ENCODE data around the gene NEURL1.

The NEURL1 gene

DNA sequence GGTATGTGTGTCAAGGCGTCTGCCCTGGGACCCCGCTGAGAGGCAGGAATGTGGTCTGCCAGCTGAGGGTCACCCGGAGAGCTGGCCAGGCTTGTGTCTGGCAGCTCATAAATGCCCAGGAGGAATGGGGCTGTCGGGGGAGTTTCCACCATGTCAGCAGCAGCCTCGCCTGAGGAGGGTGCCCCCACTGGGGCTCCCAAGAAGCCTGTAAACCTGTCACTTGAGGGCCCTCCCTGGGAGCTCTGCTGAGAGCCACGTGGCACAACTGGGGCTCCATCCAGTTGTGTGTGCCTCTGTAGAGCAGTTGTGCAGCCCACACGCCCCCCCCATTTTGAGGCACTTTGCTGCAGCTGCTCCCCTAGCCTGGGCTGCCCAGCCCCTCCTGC lies 70.6 kb downstream of the NEURL1 start:
- no peak for DNase-seq (ENCODE audit: low read depth in 2 of 2)

DNA sequence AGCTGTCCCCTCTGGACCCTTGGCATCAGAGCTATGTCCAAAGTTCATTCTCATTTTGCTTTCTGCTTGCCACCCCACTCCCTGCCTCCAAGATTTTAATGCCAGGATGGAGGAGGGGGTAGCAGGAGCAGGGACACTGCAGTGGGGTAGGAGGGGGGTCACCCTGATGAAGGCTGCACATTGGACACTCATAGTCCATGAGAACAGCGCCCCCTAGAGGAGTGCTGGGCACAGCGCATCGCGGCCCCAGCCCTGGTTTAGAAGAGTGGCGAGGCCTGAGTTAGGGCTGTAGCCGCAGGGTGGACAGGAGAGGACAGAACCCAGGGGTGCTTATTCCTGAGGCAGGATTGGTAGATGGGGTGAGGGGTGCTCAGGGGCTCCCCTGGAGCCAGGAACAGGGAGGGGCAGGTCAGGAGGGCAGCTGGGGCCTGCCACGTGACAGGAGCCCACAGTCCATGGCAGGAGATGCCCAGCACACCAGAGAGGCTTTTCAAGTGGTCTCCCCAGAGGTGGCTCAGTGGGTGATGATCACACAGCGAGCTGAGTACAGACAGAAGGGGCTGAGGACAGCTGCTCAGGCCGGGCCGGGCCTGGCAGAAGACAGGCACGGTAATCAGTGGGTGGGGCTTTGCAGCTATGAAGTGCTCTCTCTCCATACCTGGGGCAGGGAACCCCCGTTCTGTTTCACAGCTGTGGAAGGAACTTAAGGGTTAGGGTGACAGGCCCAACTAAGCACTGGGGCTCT lies 71.4 kb downstream of the NEURL1 start:
- no peak for DNase-seq (ENCODE audit: low read depth in 2 of 2)

DNA sequence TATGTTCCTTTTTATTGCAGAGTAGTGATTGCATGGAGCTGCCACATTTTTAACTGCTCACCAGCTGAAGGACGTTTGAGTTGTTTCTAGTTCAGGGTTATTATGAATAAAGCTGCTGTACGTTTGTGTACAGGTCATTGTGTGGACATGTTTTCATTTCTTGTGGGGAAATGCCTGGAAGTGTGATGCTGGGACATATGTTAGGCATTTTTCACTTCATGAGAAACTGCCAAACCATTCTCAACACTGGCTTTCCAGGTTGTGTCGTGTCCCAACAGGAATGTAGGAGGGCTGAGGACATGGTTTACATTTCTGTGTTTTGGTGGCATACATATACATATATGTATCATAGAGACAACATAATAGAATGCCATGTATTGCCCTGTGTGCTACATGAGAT lies 73.0 kb downstream of the NEURL1 start:
- no peak for DNase-seq (ENCODE audit: low read depth in 2 of 2)

DNA sequence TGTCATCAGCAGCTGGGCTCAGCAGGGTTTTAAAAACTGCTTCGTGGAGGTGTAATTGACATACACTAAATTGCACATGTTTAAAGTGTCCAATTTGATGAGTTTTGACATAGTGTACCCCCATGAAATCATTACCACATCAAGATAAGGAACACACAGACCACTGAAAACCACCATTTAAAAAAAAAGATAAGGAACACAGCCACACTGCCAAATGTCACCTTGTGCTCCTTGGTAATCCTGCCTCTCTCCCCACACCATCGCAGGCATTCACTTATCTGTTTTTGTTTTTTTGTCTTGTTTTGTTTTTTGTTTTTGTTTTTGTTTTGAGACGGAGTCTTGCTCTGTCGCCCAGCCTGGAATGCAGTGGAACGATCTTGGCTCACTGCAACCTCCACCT lies 75.0 kb downstream of the NEURL1 start:
- no peak for DNase-seq (ENCODE audit: low read depth in 2 of 2)

DNA sequence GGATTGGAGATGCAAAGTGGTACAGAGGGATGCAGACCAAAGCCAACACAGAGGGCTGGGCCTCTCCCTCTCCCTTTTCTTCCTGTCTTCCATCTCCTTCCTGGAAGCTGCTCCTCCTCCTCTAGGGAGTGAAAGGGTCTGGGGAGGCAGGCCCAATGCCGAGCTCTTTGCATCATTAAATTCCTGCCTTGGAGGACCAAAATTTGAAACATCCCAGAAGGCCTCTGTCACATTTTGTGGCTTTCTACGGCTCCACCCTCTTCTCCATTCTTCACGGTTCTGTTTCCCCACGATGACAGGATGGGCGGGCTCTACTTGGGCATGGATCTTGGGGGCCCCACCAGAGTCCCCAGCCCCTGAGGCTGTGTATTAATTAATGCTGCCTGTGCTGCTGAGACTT lies 76.4 kb downstream of the NEURL1 start:
- DNase-seq (ENCODE audit: low read depth in 2 of 2) = no peak

DNA sequence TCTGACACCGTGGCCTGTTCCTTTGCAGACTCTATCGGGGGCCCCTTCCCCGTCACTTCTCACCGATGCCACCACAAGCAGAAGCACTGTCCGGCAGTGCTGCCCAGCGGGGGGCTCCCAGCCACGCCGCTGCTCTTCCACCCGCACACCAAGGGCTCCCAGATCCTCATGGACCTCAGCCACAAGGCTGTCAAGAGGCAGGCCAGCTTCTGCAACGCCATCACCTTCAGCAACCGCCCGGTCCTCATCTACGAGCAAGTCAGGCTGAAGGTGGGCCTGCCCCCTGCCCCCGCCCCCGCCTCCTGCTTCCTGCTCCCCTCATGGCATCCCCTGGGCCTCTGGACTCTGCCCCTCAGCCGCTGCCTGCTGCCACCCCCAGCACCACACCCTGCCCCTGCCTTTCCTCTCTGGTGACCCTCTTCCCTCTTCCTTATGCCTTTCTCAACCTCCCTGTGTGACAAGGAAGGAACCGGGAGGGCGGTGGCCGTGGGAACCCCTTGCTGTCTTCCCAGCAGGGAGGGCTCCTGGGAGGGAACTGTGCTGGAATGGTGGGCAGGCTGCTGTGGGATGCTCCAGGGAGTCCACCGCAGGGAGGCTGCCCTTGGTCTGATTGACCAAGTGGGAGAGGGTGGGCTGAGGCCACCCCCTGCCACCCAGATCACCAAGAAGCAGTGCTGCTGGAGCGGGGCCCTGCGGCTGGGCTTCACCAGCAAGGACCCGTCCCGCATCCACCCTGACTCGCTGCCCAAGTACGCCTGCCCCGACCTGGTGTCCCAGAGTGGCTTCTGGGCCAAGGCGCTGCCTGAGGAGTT lies 77.5 kb downstream of the NEURL1 start:
- DNase-seq (ENCODE audit: low read depth in 2 of 2) = no peak

DNA sequence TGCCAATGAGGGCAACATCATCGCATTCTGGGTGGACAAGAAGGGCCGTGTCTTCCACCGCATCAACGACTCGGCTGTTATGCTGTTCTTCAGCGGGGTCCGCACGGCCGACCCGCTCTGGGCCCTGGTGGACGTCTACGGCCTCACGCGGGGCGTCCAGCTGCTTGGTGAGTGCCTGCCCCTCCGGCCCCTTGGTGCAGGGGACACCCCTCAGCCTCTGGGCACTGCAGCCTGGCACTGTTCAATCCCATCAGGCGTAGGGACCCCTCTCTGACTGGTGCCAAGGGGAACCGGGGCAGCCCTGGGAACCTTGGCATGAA lies 78.1 kb downstream of the NEURL1 start:
- DNase-seq (ENCODE audit: low read depth in 2 of 2) = no peak

DNA sequence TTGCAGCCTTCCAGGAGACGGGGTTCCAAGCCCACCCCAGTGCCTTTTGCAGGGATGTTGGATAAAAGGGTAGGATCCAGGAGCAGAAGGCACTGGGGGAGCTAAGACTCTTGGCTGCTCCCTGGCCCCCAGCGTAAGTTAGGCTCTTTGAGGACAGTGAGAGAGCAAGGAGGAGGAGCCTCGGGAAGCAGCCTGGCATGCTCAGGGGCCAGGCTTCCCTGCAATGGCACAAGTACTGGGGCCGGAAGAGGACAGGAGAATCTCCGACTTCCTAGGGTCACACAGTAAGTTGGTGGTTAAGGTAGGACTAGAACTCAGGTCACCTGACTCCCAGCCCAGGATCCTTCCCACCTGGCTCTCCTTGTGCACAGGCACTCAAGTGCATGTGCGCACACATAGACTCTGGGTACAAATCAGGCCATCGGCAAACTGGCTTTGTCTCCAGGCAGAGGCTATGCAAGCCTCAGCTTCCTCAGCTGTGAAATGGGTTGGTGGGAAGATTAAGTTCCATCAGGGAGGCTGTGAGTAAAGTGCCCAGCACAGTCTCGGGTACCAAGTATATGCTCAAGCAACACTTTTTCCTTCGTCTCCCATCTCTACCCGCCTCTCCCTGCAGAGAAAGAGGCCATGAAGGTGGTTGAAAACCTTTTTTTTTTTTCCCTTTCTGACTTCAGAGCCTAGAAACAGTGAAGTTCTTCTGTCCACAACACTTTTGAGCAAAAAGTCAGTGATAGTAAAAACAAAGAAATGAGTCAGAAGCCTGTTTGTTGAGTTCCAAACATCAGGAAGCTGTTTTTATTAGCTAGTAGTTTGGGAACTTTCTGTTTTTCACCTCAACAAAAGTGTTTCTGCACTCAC lies 79.1 kb downstream of the NEURL1 start:
- no peak for DNase-seq (ENCODE audit: low read depth in 2 of 2)

DNA sequence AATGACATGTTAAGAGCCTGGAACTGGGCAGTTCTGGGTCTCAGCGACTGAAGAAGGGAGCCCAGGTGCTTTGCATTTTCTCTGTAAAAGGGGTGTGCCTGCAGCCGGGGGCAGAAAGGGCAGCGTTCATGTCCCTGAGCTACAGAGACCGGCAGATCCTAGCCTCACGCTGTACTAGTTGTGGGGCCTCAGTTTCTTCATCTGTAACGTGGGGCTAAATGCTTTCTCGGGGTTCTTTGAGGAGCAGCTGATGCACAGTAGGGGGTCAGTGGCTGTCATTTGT lies 79.6 kb downstream of the NEURL1 start:
- DNase-seq (ENCODE audit: low read depth in 2 of 2) = no peak

DNA sequence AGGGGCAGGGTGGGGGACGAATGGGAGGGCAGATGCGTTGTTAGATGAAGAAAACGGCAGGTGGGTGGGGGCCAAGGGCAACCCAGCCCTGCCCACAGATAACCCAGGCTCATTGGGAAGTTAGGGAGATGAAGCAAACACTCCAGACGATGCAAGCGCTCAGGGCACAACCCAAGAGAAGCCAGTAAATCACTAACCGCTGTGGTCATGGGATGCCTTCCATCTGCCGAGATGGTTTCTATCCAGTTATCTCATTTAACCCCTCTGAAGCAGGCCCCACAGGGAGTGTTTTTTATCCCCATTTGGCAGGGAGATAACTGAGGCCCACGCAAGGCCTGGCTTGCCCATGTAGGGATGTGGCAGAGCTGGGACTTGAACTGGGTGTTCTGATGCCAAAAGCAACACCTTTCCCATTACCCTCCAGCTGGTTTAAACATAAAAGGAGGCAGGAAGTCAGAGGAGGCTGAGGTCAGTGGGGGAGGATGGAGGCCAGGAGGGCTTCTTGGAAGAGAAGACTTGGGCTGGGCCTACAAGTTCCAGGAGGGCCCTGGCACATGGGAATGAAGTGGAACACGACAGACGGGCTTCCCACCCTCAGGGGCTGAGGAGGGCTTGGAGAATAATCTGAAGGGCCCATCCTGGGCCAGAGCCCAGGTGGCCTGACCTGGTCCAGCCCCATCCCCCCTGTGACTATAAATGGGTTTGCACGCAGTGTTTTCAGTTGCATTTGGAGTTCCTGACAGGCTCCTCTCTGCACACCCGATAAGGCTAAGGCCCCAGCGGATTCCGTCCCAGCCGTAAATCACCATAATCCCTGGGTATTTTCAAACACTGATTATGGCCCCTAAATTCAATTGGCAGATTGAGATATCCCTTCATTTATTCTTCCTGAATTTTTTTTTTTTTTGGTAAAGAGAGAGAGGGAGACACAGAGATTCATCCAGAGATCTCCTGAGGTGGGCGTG lies 80.9 kb downstream of the NEURL1 start:
- DNase-seq (ENCODE audit: low read depth in 2 of 2) = no peak

DNA sequence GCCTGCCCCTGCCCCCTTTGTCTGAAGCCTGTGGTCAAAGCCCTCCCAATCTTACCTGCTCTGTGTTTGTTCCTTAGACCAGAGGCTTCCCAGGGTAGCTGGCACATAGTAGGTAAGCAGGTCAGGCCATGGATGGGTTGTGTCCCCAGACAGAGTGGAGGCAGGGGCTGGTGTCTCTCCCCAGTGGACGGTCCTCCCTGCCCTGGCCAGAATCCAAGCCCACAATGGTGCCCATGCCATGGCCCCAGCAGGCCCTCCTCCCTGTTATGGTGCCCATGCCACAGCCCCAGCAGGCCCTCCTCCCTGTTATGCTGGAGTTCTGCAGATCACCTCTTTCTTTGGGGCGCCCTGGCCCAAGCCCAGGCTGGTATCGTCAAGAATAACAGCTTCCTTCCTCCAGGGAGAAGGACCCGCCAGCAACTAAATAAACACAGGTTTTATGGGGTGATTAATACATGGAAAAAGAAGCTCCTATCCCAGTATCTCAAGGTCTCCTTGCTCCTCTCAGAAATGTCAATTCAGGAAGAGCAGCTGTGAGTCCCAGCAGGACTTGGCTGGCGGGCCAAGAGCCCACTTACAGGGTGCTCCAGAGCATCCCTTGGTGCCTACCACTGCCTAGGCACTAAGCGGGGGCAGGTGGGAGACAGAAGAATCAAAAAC lies 82.0 kb downstream of the NEURL1 start:
- no peak for DNase-seq (ENCODE audit: low read depth in 2 of 2)

DNA sequence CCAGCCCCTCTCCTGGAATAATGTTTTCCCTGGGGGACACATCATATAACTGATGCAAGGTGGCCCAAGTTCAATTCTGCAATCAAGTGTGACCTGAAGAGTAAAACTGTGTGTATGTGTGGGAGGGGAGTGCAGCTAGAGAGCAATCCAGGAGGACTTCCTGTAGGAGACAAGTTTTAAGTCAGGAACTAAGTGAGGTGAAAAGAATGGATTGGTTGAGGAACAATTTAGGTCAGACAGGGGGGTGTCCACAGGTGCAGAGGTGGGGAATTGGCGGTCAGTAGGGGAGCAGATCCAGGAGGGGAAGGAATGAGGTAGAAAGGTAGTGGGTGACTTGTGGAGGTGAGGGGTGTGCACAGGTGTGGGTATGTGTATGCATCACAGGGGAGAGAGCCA lies 82.6 kb downstream of the NEURL1 start:
- no peak for DNase-seq (ENCODE audit: low read depth in 2 of 2)

DNA sequence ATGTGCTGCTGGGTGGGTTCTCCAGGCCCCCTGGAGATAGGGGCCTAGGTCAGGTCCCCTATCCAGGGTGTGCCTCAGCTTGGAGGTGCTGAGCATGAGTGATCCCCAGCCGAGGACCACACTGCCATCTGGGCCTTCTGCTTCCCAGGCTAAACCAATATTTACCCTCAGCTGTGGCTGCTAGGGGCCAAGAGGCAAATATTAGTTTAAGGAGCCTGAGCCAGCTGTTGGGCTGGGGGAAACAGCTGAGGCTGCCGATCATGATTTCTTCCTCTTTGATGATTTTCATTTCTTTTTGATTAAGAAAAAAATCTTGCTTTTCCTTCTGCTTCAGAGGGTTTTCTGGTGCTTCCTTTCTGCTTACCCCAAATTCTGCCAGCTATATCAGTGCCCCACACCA lies 83.4 kb downstream of the NEURL1 start:
- no peak for DNase-seq (ENCODE audit: low read depth in 2 of 2)

DNA sequence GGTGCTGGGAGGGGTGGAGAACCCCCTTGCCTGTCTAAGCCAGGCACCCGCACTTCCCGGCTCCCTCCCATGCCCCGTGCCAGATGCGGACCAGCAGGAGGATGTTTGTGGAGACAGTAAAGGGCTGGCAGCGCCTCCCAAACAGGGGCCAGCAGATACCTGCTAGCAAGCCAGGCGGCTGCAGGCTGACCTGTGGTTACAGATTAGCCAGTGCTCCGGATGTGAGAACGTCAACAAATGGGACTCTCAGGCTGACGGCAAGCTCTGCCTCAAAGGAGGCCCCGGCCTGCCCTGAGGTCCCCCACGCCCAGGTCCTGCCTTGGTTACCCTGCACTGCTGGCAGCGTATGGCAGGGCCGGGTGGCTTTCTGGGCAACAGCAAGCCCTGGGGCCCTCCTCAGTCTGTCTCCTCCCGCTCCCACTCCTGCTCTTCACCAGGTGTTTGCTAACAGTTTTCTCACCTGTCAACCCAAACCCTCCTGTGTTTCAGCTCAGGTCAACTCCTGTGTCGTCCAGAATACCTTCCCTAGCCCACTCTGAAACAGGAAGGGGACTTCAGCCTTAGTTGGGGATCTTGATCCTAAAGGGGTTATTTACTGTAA lies 85.4 kb downstream of the NEURL1 start:
- DNase-seq (ENCODE audit: low read depth in 2 of 2) = no peak

DNA sequence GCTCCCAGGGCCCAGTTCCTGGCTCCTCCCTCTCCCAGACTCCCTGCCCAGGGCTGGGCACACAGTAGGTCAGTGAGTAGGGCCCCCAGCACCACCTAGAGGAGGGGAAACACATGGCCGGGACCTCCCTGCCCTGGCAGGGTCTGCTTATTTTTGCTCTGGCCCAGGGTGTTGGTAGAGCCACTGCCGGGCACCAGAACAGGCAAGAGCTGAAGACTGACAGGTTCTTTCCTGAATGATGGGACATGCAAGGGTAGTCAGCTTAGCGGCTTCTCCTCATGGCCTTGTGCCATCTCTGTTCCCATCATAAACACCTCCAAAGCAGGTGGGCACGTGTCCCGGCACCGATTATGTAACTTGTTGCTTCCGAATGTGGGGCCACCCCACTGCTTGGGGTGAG lies 86.5 kb downstream of the NEURL1 start:
- no peak for DNase-seq (ENCODE audit: low read depth in 2 of 2)

DNA sequence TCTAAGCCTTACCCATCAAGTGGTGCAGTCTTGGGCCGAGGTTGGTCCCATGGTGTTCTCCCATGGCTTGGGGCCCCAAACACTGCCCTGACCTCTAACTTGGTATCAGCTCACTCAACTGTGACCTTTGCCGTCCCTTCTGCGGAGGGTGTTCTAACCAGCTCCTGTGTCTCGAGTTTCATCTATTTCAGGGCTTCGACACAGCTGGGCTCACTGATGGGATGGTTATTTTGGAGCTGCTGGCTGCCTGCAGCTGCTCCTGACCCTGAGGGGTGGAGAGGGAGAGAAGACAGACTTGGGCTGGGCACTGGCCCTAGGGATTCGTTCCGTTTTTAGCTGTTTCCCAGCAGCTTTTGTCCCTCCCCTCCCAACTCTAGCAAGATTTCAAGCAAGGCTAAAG lies 86.9 kb downstream of the NEURL1 start:
- no peak for DNase-seq (ENCODE audit: low read depth in 2 of 2)

DNA sequence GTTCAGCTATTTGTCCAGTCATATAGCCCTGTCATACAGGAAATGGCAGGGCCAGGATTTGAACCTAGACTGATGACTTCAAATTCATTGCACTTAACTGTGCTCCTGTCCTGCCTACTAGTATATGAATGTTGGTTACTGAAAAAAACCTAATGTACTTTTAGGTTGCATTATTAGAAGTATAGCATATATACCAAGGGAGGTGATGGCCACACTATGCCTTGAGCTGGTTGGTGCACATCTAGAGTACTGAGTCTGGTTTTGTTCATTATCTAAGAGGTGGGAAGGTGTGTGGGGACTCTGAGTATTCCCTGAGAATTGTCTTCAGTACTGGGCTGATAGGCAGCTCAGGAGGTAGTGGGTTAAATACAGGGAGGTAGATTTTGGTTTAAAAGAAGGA lies 88.0 kb downstream of the NEURL1 start:
- DNase-seq (ENCODE audit: low read depth in 2 of 2) = no peak

DNA sequence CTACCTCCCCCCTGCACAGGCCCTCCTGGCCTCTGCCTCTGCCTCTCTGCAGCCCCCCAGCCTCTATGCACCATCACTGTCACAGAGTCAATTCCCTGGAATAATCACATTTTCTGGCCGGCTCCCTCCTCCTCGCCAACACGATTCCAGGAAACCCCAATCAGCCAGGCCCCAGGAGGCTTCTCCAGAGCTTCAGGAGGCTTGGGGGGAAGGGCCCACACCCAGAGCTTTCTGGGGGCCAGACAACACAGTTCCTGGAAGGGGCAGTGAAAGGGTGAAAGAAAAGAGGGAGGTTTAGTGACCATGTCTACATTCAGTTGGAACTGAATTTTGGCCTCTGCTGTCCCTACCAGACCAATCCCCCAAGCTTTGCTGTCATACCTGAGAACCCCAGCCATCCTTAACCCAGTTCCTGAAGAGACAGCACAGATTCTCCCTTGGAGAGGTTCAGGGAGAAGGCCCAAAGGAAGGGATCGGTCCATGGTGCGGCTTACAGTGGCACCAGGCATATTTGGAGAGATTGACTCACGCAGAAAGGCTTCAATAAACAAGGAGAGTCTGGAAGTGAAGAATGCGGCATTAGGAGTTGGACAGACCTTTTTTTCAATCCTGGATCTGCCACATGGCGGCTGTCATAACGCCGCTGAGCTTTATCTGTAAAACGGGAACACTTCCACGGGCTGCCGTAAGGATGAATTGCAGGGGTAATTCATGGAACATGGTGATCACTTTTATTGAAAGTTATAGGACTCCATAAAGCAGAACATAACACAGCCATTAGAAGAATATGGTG lies 89.0 kb downstream of the NEURL1 start:
- DNase-seq (ENCODE audit: low read depth in 2 of 2) = no peak

DNA sequence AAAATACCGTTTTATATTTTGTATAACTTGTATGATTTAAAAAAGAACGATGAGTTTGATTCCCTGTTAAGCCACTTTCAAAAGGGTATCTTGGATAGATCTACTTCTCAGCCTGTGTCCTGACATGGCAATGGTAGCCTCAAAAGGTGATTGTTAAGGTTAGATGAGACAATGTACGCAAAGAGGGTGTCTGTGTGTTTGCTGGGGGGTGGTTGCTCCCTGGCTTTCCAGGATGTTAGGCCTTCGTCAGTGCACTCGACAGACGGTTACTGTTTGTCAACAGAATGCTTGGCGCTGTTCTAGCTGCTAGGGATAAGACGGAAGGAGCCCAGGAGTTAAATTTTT lies 90.3 kb downstream of the NEURL1 start:
- no peak for DNase-seq (ENCODE audit: low read depth in 2 of 2)

Data from stimulated activated CD8-positive, alpha-beta memory T cell treated with anti-CD3 and anti-CD28 coated beads, Interleukin-15, amount 100 ng/mL, for 48 hours (primary cell).